H9 (cell line): ENCODE measurements around the gene PRMT7. TPM values are rescaled to one million over a fixed set of nuclear protein-coding genes. Genes with fewer than 3 reads are reported as not detected.

Experiments
- DNase-seq: peaks from one replicate; pipeline ENCODE4 v3.0.0-alpha.2; 2017
- H2AFZ ChIP-seq: one replicate; pipeline ENCODE4 v1.6.1; 2013; ENCODE audit warnings: mild to moderate bottlenecking, low read length, control low read depth, moderate library complexity
- H2AK5ac ChIP-seq: 2 replicates; pipeline ENCODE4 v1.6.1; 2013; ENCODE audit warnings: low read length, control low read depth, mixed read lengths; ENCODE audit not compliant: insufficient read length
- H2BK120ac ChIP-seq: one replicate; pipeline ENCODE4 v1.6.1; 2013; ENCODE audit warnings: low read depth, mild to moderate bottlenecking, low read length, control low read depth, inconsistent platforms; ENCODE audit not compliant: poor library complexity, severe bottlenecking
- H2BK12ac ChIP-seq: 2 replicates; pipeline ENCODE4 v1.6.1; 2013; ENCODE audit warnings: low read length, control low read depth, mixed read lengths, low read depth; ENCODE audit not compliant: insufficient read length
- H2BK15ac ChIP-seq: 2 replicates; pipeline ENCODE4 v1.6.1; 2013; ENCODE audit warnings: low read depth, low read length, control low read depth
- H2BK20ac ChIP-seq: one replicate; pipeline ENCODE4 v1.6.1; 2013; ENCODE audit warnings: low read depth, mild to moderate bottlenecking, low read length, control low read depth, inconsistent platforms; ENCODE audit not compliant: poor library complexity, severe bottlenecking
- H2BK5ac ChIP-seq: 2 replicates; pipeline ENCODE4 v1.6.1; 2013; ENCODE audit warnings: low read length, control low read depth, mixed read lengths; ENCODE audit not compliant: insufficient read length
- H3K14ac ChIP-seq: 2 replicates; pipeline ENCODE4 v1.6.1; 2013; ENCODE audit warnings: low read length, control low read depth; ENCODE audit not compliant: insufficient read depth
- H3K18ac ChIP-seq: 2 replicates; pipeline ENCODE4 v1.6.1; 2013; ENCODE audit warnings: low read depth, mild to moderate bottlenecking, mixed read lengths, low read length, control low read depth; ENCODE audit not compliant: insufficient read length
- H3K23ac ChIP-seq: 2 replicates; pipeline ENCODE4 v1.6.1; 2013; ENCODE audit warnings: low read length, control low read depth, mixed read lengths, low read depth; ENCODE audit not compliant: insufficient read length
- H3K23me2 ChIP-seq: 2 replicates; pipeline ENCODE4 v1.6.1; 2013; ENCODE audit warnings: low read depth, mild to moderate bottlenecking, mixed read lengths, low read length, control low read depth; ENCODE audit not compliant: insufficient read length, poor library complexity, severe bottlenecking
- H3K27ac ChIP-seq: 2 replicates; pipeline ENCODE4 v1.5.1; 2013; ENCODE audit warnings: low read length, control low read depth, mixed read lengths, low read depth; ENCODE audit not compliant: insufficient read length
- H3K27me3 ChIP-seq: 2 replicates; pipeline ENCODE4 v1.6.1; 2013; ENCODE audit warnings: low read length, control low read depth, inconsistent platforms; ENCODE audit not compliant: insufficient read depth
- H3K4ac ChIP-seq: 2 replicates; pipeline ENCODE4 v1.6.1; 2013; ENCODE audit warnings: low read depth, mild to moderate bottlenecking, control low read depth, inconsistent platforms, low read length, moderate library complexity
- H3K4me1 ChIP-seq: 2 replicates; pipeline ENCODE4 v1.6.1; 2013; ENCODE audit warnings: low read length, control low read depth, inconsistent platforms; ENCODE audit not compliant: insufficient read depth
- H3K4me2 ChIP-seq: 2 replicates; pipeline ENCODE4 v1.6.1; 2013; ENCODE audit warnings: low read length, control low read depth, mixed read lengths; ENCODE audit not compliant: insufficient read length, insufficient read depth
- H3K56ac ChIP-seq: 2 replicates; pipeline ENCODE4 v1.6.1; 2013; ENCODE audit warnings: low read depth, mild to moderate bottlenecking, mixed read lengths, low read length, control low read depth; ENCODE audit not compliant: insufficient read length
- H3K79me1 ChIP-seq: 2 replicates; pipeline ENCODE4 v1.6.1; 2013; ENCODE audit warnings: low read depth, mild to moderate bottlenecking, moderate library complexity, low read length, control low read depth, inconsistent platforms; ENCODE audit not compliant: insufficient read depth, poor library complexity, severe bottlenecking
- H3K79me2 ChIP-seq: 2 replicates; pipeline ENCODE4 v1.6.1; 2013; ENCODE audit warnings: low read length, control low read depth, inconsistent platforms; ENCODE audit not compliant: insufficient read depth
- H3K9ac ChIP-seq: 2 replicates; pipeline ENCODE4 v1.6.1; 2013; ENCODE audit warnings: low read length, control low read depth, mixed read lengths; ENCODE audit not compliant: insufficient read length; ENCODE audit errors: extremely low read depth
- H3K9me3 ChIP-seq: one replicate; pipeline ENCODE4 v1.6.1; 2013; ENCODE audit warnings: low read depth, low read length, inconsistent platforms; ENCODE audit not compliant: control insufficient read depth
- H3T11ph ChIP-seq: one replicate; pipeline ENCODE4 v1.6.1; 2013; ENCODE audit warnings: mild to moderate bottlenecking, low read length, control low read depth, inconsistent platforms
- H4K20me1 ChIP-seq: one replicate; pipeline ENCODE4 v1.6.1; 2013; ENCODE audit not compliant: control insufficient read depth, insufficient read length, insufficient read depth
- H4K5ac ChIP-seq: 2 replicates; pipeline ENCODE4 v1.6.1; 2013; ENCODE audit warnings: low read depth, mild to moderate bottlenecking, mixed read lengths, low read length, control low read depth; ENCODE audit not compliant: insufficient read length
- H4K8ac ChIP-seq: replicated peaks from 2 replicates; pipeline ENCODE4 v1.6.1; 2013; ENCODE audit warnings: low read length, control low read depth, mixed read lengths, low read depth; ENCODE audit not compliant: insufficient read length
- H4K91ac ChIP-seq: 2 replicates; pipeline ENCODE4 v1.6.1; 2013; ENCODE audit warnings: low read depth, mild to moderate bottlenecking, moderate library complexity, mixed read lengths, low read length, control low read depth; ENCODE audit not compliant: insufficient read length
- H3K27ac Mint-ChIP-seq, 3 experiments: 2 replicates in 2 of 3; 3 replicates in 1 of 3; pipeline ENCODE4 v1.8.0; 2020 to 2021; ENCODE audit warnings: mixed read lengths in 3 of 3, mild to moderate bottlenecking in 1 of 3, moderate library complexity in 1 of 3
- H3K27me3 Mint-ChIP-seq: 2 replicates; pipeline ENCODE4 v1.8.0; 2021; ENCODE audit warnings: low read depth, mild to moderate bottlenecking, moderate library complexity, mixed read lengths
- H3K36me3 Mint-ChIP-seq, 3 experiments: 2 replicates in 2 of 3; 3 replicates in 1 of 3; pipeline ENCODE4 v1.8.0; 2020 to 2021; ENCODE audit warnings: low read depth in 3 of 3, mixed read lengths in 3 of 3; ENCODE audit not compliant: insufficient read depth in 1 of 3
- H3K4me1 Mint-ChIP-seq, 2 experiments: 2 replicates each; pipeline ENCODE4 v1.8.0; 2020; ENCODE audit warnings: mixed read lengths in 2 of 2
- H3K4me3 Mint-ChIP-seq, 2 experiments: 2 replicates in 1 of 2; 3 replicates in 1 of 2; pipeline ENCODE4 v1.8.0; 2020 to 2021; ENCODE audit warnings: mild to moderate bottlenecking in 2 of 2, mixed read lengths in 2 of 2, moderate library complexity in 1 of 2
- H3K9me3 Mint-ChIP-seq, 2 experiments: 2 replicates in 1 of 2; 3 replicates in 1 of 2; pipeline ENCODE4 v1.8.0; 2020; ENCODE audit warnings: mild to moderate bottlenecking in 2 of 2, mixed read lengths in 2 of 2, moderate library complexity in 1 of 2
- WGBS: extraction: QIAGEN DNeasy Blood & Tissue Kit; methylation state at CpG from one replicate; pipeline ENCODE4 v1.1.7; 2013; ENCODE audit warnings: missing lambda C conversion rate, low lambda C conversion rate, mixed read lengths; ENCODE audit not compliant: insufficient read length; ENCODE audit errors: extremely low coverage; 5-methylcytosine and 5-hydroxymethylcytosine counted together
- total RNA-seq: library from RNA; stranded (reverse); gene quantifications from 2 replicates; pipeline ENCODE4 v1.2.1, GENCODE V29; 2021
- TF ChIP-seq, protein P1 (sequence below): fragments of 200-600 bp; sonication (generic); conservative IDR thresholded peaks from 3 replicates; pipeline ENCODE4 v1.8.0; 2021; ENCODE audit warnings: antibody characterized with exemption, mild to moderate bottlenecking

PRMT7 gene
- total RNA-seq, 1 experiment from 2014 or later, result 56.6 TPM

GRCh38 chr16:68355447-68356248 is 44.8 kb downstream of the PRMT7 start:
- Histone ChIP-seq H3K27me3 (no peaks in the 10 kb centered on the region), H4K91ac (no peak overlapping the region), H3K9ac (no peak overlapping the region), H3K9me3 (no peaks in the 10 kb centered on the region), H3K79me1 (no peaks in the 10 kb centered on the region), H3K4ac (no peak overlapping the region), H2AFZ (no peak overlapping the region), H4K8ac (no peak overlapping the region), H3T11ph (no peak overlapping the region), H4K20me1 (no peaks in the 10 kb centered on the region), H3K18ac (no peak overlapping the region), H3K27ac (no peak overlapping the region), H2AK5ac (no peak overlapping the region), H4K5ac (no peak overlapping the region), H3K56ac (no peak overlapping the region), H2BK12ac (no peak overlapping the region), H3K14ac (no peak overlapping the region), H2BK15ac (no peak overlapping the region), H3K4me1 (no peaks in the 10 kb centered on the region), H3K23me2 (no peaks in the 10 kb centered on the region), H2BK5ac (no peak overlapping the region), H2BK120ac (no peak overlapping the region), H3K23ac (no peak overlapping the region), H2BK20ac (no peak overlapping the region), H3K4me2 (no peak overlapping the region), H3K79me2 (no peaks in the 10 kb centered on the region)
- DNase-seq, result no peak
- WGBS, result no CpG with 5 or more reads among the region's 28 CpGs
- TF ChIP-seq, protein P1, sequence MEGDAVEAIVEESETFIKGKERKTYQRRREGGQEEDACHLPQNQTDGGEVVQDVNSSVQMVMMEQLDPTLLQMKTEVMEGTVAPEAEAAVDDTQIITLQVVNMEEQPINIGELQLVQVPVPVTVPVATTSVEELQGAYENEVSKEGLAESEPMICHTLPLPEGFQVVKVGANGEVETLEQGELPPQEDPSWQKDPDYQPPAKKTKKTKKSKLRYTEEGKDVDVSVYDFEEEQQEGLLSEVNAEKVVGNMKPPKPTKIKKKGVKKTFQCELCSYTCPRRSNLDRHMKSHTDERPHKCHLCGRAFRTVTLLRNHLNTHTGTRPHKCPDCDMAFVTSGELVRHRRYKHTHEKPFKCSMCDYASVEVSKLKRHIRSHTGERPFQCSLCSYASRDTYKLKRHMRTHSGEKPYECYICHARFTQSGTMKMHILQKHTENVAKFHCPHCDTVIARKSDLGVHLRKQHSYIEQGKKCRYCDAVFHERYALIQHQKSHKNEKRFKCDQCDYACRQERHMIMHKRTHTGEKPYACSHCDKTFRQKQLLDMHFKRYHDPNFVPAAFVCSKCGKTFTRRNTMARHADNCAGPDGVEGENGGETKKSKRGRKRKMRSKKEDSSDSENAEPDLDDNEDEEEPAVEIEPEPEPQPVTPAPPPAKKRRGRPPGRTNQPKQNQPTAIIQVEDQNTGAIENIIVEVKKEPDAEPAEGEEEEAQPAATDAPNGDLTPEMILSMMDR, result peak; percentile 65
- no peaks in the 10 kb centered on the region for H3K27me3 Mint-ChIP-seq
- H3K9me3 Mint-ChIP-seq, result no peaks in the 10 kb centered on the region
- peak overlapping the region in 1 of 3 experiments; percentile 76; a peak in 1 of 7 replicates for H3K27ac Mint-ChIP-seq
- 0 out of 4 replicates have a peak, but pooled peaks cover 0 to 5% of the 10 kb centered on the region in 2 experiments for H3K4me1 Mint-ChIP-seq
- peaks cover 9 to 53% (median 52%) of the 10 kb centered on the region in 3 experiments; a peak in 6 of 7 replicates for H3K36me3 Mint-ChIP-seq
- H3K4me3 Mint-ChIP-seq, result no peak overlapping the region
